ENCODE measurements around the gene CDKL5.

DNA sequence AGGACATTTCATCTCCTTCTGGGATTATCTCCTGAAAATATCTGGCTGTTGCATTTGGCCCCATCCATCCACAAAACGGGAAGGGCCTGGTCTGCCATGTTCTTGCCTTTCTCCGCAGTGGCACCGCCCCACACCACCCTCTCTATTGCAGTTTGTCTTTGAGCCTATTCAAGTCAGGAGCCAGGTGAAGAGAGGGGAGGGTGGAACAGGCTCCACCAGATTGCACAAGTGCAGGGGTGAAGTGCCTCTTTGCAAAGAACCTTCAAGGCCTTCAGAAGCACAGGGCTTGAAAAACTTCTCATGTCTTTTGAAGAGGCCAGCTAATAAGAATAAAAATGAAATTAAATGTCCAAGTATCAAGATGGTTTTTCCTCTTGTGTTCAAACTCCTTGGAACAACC is 217.8 kb downstream of the CDKL5 start:
- TF ChIP-seq CTCF (conservative IDR thresholded peaks at IDR 0.05; ENCODE audit: low read depth in 2 of 2) (no peak), EZH2 (IDR thresholded peaks at IDR 0.05; ENCODE audit: low read depth, unreplicated experiment) (no peak), CREB1 (CRISPR knock-in tag; IDR thresholded peaks at IDR 0.05; ENCODE audit: low read depth) (no peak), POLR2AphosphoS5 (IDR thresholded peaks at IDR 0.05; ENCODE audit: low read depth) (no peak), STAT1 (IDR thresholded peaks at IDR 0.05; ENCODE audit: unreplicated experiment) (no peak)
- TF ChIP-seq, protein P1, sequence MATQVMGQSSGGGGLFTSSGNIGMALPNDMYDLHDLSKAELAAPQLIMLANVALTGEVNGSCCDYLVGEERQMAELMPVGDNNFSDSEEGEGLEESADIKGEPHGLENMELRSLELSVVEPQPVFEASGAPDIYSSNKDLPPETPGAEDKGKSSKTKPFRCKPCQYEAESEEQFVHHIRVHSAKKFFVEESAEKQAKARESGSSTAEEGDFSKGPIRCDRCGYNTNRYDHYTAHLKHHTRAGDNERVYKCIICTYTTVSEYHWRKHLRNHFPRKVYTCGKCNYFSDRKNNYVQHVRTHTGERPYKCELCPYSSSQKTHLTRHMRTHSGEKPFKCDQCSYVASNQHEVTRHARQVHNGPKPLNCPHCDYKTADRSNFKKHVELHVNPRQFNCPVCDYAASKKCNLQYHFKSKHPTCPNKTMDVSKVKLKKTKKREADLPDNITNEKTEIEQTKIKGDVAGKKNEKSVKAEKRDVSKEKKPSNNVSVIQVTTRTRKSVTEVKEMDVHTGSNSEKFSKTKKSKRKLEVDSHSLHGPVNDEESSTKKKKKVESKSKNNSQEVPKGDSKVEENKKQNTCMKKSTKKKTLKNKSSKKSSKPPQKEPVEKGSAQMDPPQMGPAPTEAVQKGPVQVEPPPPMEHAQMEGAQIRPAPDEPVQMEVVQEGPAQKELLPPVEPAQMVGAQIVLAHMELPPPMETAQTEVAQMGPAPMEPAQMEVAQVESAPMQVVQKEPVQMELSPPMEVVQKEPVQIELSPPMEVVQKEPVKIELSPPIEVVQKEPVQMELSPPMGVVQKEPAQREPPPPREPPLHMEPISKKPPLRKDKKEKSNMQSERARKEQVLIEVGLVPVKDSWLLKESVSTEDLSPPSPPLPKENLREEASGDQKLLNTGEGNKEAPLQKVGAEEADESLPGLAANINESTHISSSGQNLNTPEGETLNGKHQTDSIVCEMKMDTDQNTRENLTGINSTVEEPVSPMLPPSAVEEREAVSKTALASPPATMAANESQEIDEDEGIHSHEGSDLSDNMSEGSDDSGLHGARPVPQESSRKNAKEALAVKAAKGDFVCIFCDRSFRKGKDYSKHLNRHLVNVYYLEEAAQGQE (IDR thresholded peaks at IDR 0.05; ENCODE audit: unreplicated experiment) = no peak
- TF ChIP-seq, protein P2, sequence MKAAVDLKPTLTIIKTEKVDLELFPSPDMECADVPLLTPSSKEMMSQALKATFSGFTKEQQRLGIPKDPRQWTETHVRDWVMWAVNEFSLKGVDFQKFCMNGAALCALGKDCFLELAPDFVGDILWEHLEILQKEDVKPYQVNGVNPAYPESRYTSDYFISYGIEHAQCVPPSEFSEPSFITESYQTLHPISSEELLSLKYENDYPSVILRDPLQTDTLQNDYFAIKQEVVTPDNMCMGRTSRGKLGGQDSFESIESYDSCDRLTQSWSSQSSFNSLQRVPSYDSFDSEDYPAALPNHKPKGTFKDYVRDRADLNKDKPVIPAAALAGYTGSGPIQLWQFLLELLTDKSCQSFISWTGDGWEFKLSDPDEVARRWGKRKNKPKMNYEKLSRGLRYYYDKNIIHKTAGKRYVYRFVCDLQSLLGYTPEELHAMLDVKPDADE (IDR thresholded peaks at IDR 0.05) = no peak

Measured in GM23338 (cell line).